HEK293 (cell line): ENCODE data around the gene ZYG11B.
"Not testable (repeated sequence)": the region's sequence is repeated elsewhere in the genome, so short reads cannot be mapped to it uniquely, and the experiment has no call there.

ENCODE experiments used
- MEIS1 ChIP-seq: sonication (generic); formaldehyde crosslinking; IDR thresholded peaks from 2 replicates; pipeline ENCODE4 v1.8.1; 2022; ENCODE audit warnings: missing genetic modification reagents, mild to moderate bottlenecking, borderline replicate concordance
- ZBTB8A ChIP-seq: fragments of 450-650 bp; formaldehyde crosslinking; IDR thresholded peaks from 2 replicates; pipeline ENCODE4 v1.5.1; 2016; ENCODE audit warnings: missing biosample characterization, missing genetic modification characterization
- ZNF174 ChIP-seq: fragments of 450-650 bp; formaldehyde crosslinking; IDR thresholded peaks from 2 replicates; pipeline ENCODE4 v1.5.0; 2017; ENCODE audit warnings: missing biosample characterization, mild to moderate bottlenecking, missing genetic modification characterization
- ZNF248 ChIP-seq: fragments of 450-650 bp; formaldehyde crosslinking; IDR thresholded peaks from 2 replicates; pipeline ENCODE4 v1.5.1; 2017; ENCODE audit warnings: missing biosample characterization, missing genetic modification characterization
- ZNF274 ChIP-seq, 2 experiments: fragments of 200-500 bp in 1 of 2; fragments of 450-650 bp in 1 of 2; sonication (Bioruptor generic) in 1 of 2; formaldehyde crosslinking in 1 of 2; IDR thresholded peaks; 2 replicates each; pipeline versions ENCODE4 v1.5.1 to v1.6.1; 2014 to 2016; ENCODE audit warnings: borderline replicate concordance in 1 of 2, inconsistent platforms in 1 of 2, low read length in 1 of 2, missing biosample characterization in 1 of 2, missing genetic modification characterization in 1 of 2
- ZNF530 ChIP-seq: fragments of 450-650 bp; formaldehyde crosslinking; IDR thresholded peaks from 2 replicates; pipeline ENCODE4 v1.5.1; 2016; ENCODE audit warnings: low read depth, missing biosample characterization, missing genetic modification characterization

GRCh38 chr1:52749496-52749895 lies 23.2 kb downstream of the ZYG11B start:
- not testable (repeated sequence) for TF ChIP-seq ZNF248 (tag by site-specific recombination); ZNF274 (IDR thresholded peaks at IDR 0.05; ENCODE audit: low read length); ZNF274 (tag by site-specific recombination; IDR thresholded peaks at IDR 0.05; ENCODE audit: borderline replicate concordance); ZBTB8A (tag by site-specific recombination); ZNF530 (tag by site-specific recombination); MEIS1; ZNF174
